AG04449 (cell line): Measurements from ENCODE around the gene GNG11.
"Not testable (repeated sequence)": the region's sequence is repeated elsewhere in the genome, so short reads cannot be mapped to it uniquely, and the experiment has no call there.

Experiments used
- CTCF ChIA-PET: fragments of 350-600 bp; formaldehyde crosslinking; extraction: SDS; loops from one replicate; lab custom pipeline; 2021; ENCODE audit warnings: antibody characterized with exemption; lab: Yijun Ruan, JAX
- POLR2A ChIA-PET: fragments of 400-600, 350-600 bp; formaldehyde crosslinking; extraction: SDS; loops from one replicate; lab custom pipeline; 2020; ENCODE audit warnings: antibody characterized with exemption, inconsistent platforms; lab: Yijun Ruan, JAX
- DNase-seq: peaks from one replicate; pipeline ENCODE4 v3.0.0-alpha.2; 2010; ENCODE audit warnings: low read depth, low spot score
- H3K4me3 ChIP-seq: 2 replicates; pipeline ENCODE4 v1.5.1; 2011; ENCODE audit warnings: low read depth, mild to moderate bottlenecking, control low read depth, low read length
- TF ChIP-seq, protein P1 (sequence below): IDR thresholded peaks from one replicate; pipeline ENCODE4 v1.5.1; 2011; ENCODE audit warnings: mild to moderate bottlenecking, moderate library complexity, low read length, control low read depth, inconsistent platforms; ENCODE audit not compliant: insufficient read depth; ENCODE audit errors: missing control alignments

The GNG11 gene

DNA sequence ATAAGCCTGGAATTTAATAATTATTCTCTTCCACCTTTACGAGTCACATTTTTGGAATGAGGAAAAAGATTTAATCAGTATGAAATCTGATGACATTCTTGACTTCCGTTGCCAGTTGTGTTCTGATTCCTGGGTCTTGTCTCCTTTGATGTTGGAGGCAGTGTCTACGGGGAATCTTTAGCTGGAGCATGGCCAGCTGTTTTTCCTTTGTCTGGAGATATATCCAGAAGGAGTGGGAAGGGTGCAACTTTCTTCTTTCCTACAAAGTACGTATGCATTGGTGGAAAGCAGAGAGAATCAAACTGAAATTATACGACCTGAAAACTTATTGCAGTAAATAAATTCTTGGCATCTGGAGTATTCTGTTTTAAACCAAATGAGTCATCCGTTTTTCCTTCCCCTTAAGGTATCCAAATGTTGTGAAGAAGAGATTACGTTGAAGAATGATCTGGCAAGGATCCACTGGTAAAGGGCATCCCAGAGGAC, 6.9 kb upstream of the GNG11 start:
- POLR2A ChIA-PET = no interaction called here
- no peak for DNase-seq
- TF ChIP-seq, protein P1, sequence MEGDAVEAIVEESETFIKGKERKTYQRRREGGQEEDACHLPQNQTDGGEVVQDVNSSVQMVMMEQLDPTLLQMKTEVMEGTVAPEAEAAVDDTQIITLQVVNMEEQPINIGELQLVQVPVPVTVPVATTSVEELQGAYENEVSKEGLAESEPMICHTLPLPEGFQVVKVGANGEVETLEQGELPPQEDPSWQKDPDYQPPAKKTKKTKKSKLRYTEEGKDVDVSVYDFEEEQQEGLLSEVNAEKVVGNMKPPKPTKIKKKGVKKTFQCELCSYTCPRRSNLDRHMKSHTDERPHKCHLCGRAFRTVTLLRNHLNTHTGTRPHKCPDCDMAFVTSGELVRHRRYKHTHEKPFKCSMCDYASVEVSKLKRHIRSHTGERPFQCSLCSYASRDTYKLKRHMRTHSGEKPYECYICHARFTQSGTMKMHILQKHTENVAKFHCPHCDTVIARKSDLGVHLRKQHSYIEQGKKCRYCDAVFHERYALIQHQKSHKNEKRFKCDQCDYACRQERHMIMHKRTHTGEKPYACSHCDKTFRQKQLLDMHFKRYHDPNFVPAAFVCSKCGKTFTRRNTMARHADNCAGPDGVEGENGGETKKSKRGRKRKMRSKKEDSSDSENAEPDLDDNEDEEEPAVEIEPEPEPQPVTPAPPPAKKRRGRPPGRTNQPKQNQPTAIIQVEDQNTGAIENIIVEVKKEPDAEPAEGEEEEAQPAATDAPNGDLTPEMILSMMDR = no peak
- CTCF ChIA-PET = interaction anchor here (1.5 kb wide), 1 partner anchor 12 kb away, joined by 12 read pairs; no protein-coding TSS in a partner anchor
- no peak overlapping the region for H3K4me3 ChIP-seq

DNA sequence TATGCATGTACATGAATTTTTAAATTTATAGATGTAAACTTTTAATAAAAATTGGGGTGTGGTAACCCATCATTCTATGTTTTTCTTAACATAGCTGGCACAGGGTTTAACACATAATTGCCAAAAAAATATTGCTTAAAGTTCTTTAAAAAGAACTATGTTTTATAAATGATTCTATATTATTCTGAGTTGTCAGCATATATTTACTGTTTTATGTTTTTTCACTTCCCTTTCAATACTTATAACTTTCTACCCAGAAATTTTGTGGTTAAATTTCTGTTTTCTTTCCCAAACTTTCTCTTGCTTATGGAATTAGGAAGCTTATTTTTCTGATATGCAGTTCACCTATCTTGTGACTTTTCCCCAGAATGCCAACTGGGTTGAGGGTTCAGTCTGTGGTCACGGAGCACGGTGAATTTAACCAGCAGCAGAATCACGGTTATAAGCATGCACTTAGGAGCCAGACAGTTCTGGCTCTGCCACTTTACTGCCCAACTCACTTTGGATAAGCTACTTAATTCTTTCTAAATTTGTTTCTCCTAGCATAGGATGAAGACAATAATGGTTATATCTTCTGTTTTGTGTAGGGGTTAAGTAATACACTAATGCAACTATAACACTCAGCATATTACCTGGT, 6.2 kb upstream of the GNG11 start:
- POLR2A ChIA-PET, H3K4me3 ChIP-seq, DNase-seq: not testable (repeated sequence)
- CTCF ChIA-PET = interaction anchor here (1.5 kb wide), 1 partner anchor 12 kb away, joined by 12 read pairs; no protein-coding TSS in a partner anchor

DNA sequence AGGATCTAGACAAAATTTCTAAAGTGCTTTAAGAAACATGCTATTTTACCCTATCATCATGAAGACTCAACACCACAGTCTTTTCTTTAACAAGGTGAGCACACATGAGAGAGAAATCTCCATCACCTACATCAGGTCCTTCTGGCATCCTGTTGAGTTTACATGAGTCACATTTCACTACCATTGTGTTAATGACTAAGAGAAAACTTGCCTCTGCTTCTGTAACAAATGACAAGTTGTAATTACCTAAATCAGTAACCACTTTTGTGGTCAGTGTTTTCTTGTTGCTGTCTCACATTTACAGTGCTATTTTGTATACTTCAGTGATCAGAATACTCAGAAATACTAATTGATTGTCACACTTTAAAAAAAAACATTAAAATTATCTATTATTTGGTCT, 5.6 kb upstream of the GNG11 start:
- H3K4me3 ChIP-seq, POLR2A ChIA-PET, DNase-seq: not testable (repeated sequence)
- CTCF ChIA-PET = interaction anchor here (1.5 kb wide), 1 partner anchor 13 kb away, joined by 12 read pairs; no protein-coding TSS in a partner anchor

DNA sequence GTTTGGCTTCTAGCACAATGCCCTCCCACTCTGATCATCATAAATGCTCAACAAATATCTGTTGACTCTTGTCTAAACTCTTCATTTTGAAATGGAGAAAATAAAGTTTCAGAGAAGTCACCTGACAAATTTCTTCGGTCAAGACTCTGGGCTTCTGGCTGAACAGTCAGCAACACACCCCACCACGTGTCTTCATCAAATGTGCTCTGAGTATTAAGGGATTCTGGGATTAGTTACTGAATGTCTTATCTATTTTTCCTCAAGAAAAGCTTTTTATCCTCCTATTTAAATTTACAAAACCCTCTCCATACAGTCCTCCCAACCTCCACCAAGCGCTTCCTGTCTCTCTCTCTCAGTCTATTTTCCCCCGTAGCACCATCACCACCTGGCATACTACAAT, 5.2 kb upstream of the GNG11 start:
- DNase-seq, H3K4me3 ChIP-seq, POLR2A ChIA-PET, CTCF ChIA-PET: not testable (repeated sequence)

DNA sequence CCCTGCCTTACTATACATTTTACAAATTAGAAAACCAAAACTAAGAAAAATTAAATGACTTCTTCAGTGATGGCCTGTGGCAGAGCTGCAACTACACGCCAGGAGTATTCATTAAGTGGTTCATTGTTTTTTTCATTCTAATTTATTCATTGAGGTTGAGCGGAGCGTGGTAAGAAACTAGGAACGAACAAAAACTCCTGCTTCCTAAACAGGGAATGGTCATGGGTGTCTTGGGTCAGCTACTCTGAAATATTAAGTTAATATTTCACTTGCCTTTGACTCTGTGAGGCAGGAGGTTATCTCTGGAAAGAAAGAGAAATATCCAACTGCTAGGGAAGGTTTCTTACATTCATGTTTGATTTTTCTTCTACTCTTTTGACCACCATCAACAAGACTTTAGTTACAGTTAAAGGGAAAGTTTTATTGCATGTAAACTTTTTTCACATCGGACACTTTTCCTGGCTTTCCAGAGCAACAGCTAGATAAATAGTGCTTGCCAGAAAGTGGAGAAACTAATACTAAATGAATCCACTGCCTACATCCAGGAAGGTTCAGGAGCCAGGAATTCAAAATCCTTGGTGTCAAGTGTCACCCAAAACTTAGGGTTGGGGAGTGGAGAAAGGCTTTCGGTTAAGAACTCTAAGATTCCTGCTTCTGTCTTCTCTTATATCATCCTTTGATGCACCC, 896 bp upstream of the GNG11 start:
- TF ChIP-seq, protein P1 = no peak
- H3K4me3 ChIP-seq = peak overlapping the region; percentile 74
- DNase-seq = no peak
- ChIA-PET CTCF (interaction anchor here (0.9 to 3.1 kb wide), 5 partner anchors 11 to 170 kb away, joined by 3 to 26 read pairs (median 6); no protein-coding TSS in a partner anchor), POLR2A (interaction anchor here (0.7 kb wide), 1 partner anchor 262 kb away, joined by 4 read pairs; no protein-coding TSS in a partner anchor)

DNA sequence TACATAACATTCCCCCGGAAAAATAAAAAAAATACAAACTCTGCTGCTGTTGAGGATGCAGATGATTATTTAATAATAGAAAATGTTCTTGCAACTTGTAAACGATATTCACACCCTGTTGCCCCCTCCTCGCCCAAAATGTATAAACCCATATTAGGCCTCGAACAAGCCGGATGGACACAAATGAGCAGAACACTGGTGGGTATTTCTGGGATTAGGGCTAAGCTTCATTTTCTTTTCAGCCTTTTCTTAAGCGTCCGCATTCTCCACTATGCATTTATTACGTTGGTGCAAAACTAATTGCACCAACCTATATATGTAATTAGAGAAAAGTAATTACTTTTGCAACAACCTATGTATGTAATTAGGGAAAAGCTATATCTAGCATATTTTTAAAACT, 349 bp upstream of the GNG11 start:
- DNase-seq = no peak
- TF ChIP-seq, protein P1 = no peak
- POLR2A ChIA-PET = interaction anchor here (0.7 to 1.1 kb wide), 2 partner anchors 24 to 261 kb away, joined by 3 to 4 read pairs; no protein-coding TSS in a partner anchor
- CTCF ChIA-PET = interaction anchor here (0.9 to 3.1 kb wide), 9 partner anchors 10 to 366 kb away, joined by 3 to 26 read pairs (median 5); no protein-coding TSS in a partner anchor
- H3K4me3 ChIP-seq = peak overlapping the region; percentile 74

DNA sequence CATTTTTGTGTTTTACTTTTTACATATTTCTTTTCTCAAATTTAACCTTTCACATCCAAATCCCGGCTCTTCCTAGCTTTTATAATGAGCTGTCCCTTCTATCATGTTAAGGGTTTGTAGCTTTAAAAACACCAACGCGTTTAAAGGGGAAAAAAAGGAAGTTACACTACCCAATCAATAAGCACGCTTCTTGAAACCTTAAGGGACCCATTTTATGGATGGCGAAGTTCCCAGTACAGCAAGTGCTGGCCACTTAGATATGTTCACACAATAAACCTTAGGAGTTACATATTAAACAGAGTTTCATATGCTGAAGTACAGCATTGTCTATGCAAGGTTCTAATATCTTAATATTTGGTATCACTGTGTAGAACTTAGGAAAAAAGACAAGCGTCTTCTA, 1.8 kb downstream of the GNG11 start:
- CTCF ChIA-PET = interaction anchor here (2.0 kb wide), 1 partner anchor 9 kb away, joined by 6 read pairs; no protein-coding TSS in a partner anchor
- H3K4me3 ChIP-seq = peak overlapping the region; percentile 74

More for the DNA sequence above, 1.8 kb downstream of the GNG11 start:
- TF ChIP-seq, protein P1 = no peak
- DNase-seq = no peak
- POLR2A ChIA-PET = interaction anchor here (1.8 kb wide), 1 partner anchor 8 kb away, joined by 4 read pairs; no protein-coding TSS in a partner anchor
